GM12873 (cell line): ENCODE data around the gene PLA2G4B.

Source experiments
- TF ChIP-seq, protein P1 (sequence below): IDR thresholded peaks from 2 replicates; pipeline ENCODE4 v1.5.1; 2012; ENCODE audit warnings: low read depth, mild to moderate bottlenecking, moderate library complexity, low read length, control low read depth; ENCODE audit not compliant: insufficient read depth; ENCODE audit errors: missing control alignments

PLA2G4B gene

DNA sequence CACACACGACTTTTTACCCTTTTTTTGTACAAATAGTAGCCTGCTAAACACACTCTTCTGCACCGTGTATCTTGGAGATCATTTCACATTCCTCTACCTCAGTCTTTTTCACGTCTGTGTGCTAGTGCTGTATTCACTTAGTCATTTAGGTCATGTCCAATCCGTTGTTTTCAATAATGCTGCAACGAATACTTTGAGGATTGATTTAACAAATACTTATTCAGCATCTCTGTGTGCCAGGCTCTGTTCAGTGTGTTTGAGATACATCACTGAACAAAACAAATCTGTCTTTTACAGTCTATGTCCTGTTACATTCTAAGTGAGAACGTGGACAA lies 9.9 kb upstream of the PLA2G4B start:
- TF ChIP-seq, protein P1, sequence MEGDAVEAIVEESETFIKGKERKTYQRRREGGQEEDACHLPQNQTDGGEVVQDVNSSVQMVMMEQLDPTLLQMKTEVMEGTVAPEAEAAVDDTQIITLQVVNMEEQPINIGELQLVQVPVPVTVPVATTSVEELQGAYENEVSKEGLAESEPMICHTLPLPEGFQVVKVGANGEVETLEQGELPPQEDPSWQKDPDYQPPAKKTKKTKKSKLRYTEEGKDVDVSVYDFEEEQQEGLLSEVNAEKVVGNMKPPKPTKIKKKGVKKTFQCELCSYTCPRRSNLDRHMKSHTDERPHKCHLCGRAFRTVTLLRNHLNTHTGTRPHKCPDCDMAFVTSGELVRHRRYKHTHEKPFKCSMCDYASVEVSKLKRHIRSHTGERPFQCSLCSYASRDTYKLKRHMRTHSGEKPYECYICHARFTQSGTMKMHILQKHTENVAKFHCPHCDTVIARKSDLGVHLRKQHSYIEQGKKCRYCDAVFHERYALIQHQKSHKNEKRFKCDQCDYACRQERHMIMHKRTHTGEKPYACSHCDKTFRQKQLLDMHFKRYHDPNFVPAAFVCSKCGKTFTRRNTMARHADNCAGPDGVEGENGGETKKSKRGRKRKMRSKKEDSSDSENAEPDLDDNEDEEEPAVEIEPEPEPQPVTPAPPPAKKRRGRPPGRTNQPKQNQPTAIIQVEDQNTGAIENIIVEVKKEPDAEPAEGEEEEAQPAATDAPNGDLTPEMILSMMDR: no peak

GRCh38 chr15:41829959-41830646 lies 8.5 kb upstream of the PLA2G4B start:
- TF ChIP-seq, protein P1: no peak

GRCh38 chr15:41832208-41832607 lies 6.4 kb upstream of the PLA2G4B start:
- TF ChIP-seq, protein P1: no peak

- TF ChIP-seq, protein P1: no peak
Observed at GRCh38 chr15:41832875-41833274, 5.8 kb upstream of the PLA2G4B start.

GRCh38 chr15:41834096-41834495 lies 4.6 kb upstream of the PLA2G4B start:
- TF ChIP-seq, protein P1: no peak

DNA sequence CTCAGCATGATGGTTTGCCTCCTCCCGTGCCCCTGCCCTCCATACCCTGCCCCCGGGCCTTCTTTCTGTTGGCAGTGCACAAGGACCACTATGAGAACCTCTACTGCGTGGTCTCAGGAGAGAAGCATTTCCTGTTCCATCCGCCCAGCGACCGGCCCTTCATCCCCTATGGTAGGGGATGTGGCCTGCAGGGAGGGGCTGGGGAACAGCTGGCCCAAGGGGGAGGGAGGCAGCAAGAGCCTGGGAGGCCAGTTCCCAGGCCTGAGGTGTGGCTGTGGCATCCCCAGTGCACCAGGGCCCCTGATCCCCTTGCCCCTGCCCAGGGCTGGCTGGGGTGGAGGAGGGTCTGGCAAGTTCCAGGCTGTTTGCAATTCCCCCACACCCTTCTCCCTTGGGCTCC lies 2.6 kb upstream of the PLA2G4B start:
- TF ChIP-seq, protein P1: no peak

DNA sequence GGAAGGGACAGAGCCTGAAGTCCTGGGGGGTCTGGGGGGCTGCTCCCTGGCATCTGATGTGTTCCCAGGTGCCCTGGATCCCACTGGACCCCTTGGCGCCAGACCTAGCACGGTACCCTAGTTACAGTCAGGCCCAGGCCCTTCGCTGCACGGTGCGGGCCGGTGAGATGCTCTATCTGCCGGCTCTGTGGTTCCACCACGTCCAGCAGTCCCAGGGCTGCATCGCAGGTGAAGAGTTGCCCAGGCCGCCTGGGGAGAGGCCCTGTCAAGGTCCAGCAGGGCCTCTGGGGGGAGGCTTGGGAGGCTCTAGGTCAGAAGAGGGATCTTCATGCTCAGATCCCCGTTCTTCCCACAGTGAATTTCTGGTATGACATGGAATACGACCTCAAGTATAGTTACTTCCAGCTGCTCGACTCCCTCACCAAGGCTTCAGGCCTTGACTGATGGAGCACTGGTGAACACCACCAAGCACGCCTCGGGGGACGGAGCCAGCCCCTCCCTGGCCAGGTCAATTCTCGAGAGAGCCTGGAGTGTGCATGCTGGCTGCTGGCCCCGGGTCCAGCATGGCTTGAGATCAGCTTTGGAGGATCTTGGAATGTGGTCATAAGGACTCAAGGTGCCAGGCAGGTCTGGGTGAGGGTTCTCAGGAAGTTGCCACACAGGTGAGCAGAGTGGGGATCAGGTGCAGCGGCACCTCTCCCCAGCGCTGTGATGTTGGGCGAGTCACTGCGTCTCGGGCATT lies 1.8 kb upstream of the PLA2G4B start:
- TF ChIP-seq, protein P1: no peak
